T-cell (primary cell): ENCODE results near the gene ART1. TPM values are rescaled to one million over a fixed set of nuclear protein-coding genes. Genes with fewer than 3 reads are reported as not detected.
A peak's percentile ranks its signal among the peaks of the same experiment; 100 is the strongest.

ENCODE experiments used
- ATAC-seq, 4 experiments: fragments of 200-7000 bp in 3 of 4; fragments of 150-1000 bp in 1 of 4; cut with Tn5 transposase; replicated peaks in 1 of 4; 1 replicate in 3 of 4; 2 replicates in 1 of 4; pipeline ENCODE4 v1.10.0; 2021; ENCODE audit warnings: moderate library complexity in 3 of 4, mild to moderate bottlenecking in 2 of 4, moderate number of reproducible peaks in 1 of 4
- CTCF ChIA-PET, 2 donors: fragments of 300-600 bp; sonication (Branson Sonifier 250); formaldehyde crosslinking; loops; one replicate each; lab custom pipeline; 2022; ENCODE audit warnings: antibody characterized with exemption in 2 of 2; lab: Charles Lee
- POLR2A ChIA-PET, 2 donors: fragments of 300-600 bp; sonication (Branson Sonifier 250); formaldehyde crosslinking; loops; one replicate each; lab custom pipeline; 2022; ENCODE audit warnings: antibody characterized with exemption in 2 of 2; lab: Charles Lee
- DNase-seq, 35 experiments: peaks; one replicate each; pipeline versions ENCODE4 v3.0.0 to v3.0.0-alpha.2; 2013 to 2023
- H3K27ac ChIP-seq: one replicate; pipeline ENCODE4 v1.5.1; 2013; ENCODE audit warnings: low read length
- H3K27me3 ChIP-seq, 2 experiments: replicated peaks in 1 of 2; 1 replicate in 1 of 2; 2 replicates in 1 of 2; pipeline versions ENCODE4 v1.6.1 to v1.7.0; 2013; ENCODE audit warnings: low read length in 1 of 2, mixed read lengths in 1 of 2; ENCODE audit not compliant: control insufficient read depth in 2 of 2, insufficient read depth in 2 of 2; ENCODE audit errors: extremely low read depth in 1 of 2
- H3K36me3 ChIP-seq, 2 donors: 1 replicate in 1 of 2; 2 replicates in 1 of 2; pipeline versions ENCODE4 v1.6.1 to v1.7.0; 2013; ENCODE audit warnings: low read length in 1 of 2; ENCODE audit not compliant: control insufficient read depth in 2 of 2, insufficient read depth in 1 of 2; ENCODE audit errors: extremely low read depth in 1 of 2
- H3K4me1 ChIP-seq, 2 experiments: 1 replicate in 1 of 2; 2 replicates in 1 of 2; pipeline versions ENCODE4 v1.6.1 to v1.7.0; 2013; ENCODE audit warnings: low read length in 2 of 2, mixed read lengths in 1 of 2; ENCODE audit not compliant: insufficient read depth in 2 of 2, control insufficient read depth in 1 of 2; ENCODE audit errors: extremely low read depth in 1 of 2
- H3K4me3 ChIP-seq, 2 donors: 1 replicate in 1 of 2; 2 replicates in 1 of 2; pipeline versions ENCODE4 v1.5.1 to v1.7.0; 2013; ENCODE audit warnings: mild to moderate bottlenecking in 2 of 2, low read length in 1 of 2, moderate library complexity in 1 of 2; ENCODE audit not compliant: control insufficient read depth in 1 of 2; ENCODE audit errors: extremely low read depth in 1 of 2
- H3K9me3 ChIP-seq: 2 replicates; pipeline ENCODE4 v1.7.0; 2013
- H3K27ac Mint-ChIP-seq, 2 donors: one replicate each; pipeline ENCODE4 v1.8.0; 2020 to 2021; ENCODE audit warnings: mild to moderate bottlenecking in 2 of 2, mixed read lengths in 2 of 2
- H3K27me3 Mint-ChIP-seq, 2 donors: one replicate each; pipeline ENCODE4 v1.8.0; 2021 to 2022; ENCODE audit warnings: mixed read lengths in 2 of 2
- H3K36me3 Mint-ChIP-seq: one replicate; pipeline ENCODE4 v1.8.0; 2021; ENCODE audit warnings: mixed read lengths
- H3K4me1 Mint-ChIP-seq, 3 donors: one replicate each; pipeline ENCODE4 v1.8.0; 2020 to 2022; ENCODE audit warnings: mixed read lengths in 3 of 3, mild to moderate bottlenecking in 1 of 3
- H3K4me3 Mint-ChIP-seq, 3 donors: one replicate each; pipeline ENCODE4 v1.8.0; 2020 to 2022; ENCODE audit warnings: mild to moderate bottlenecking in 3 of 3, mixed read lengths in 3 of 3, moderate library complexity in 3 of 3
- H3K9me3 Mint-ChIP-seq, 3 donors: one replicate each; pipeline ENCODE4 v1.8.0; 2020 to 2022; ENCODE audit warnings: mixed read lengths in 3 of 3
- WGBS: methylation state at CpG from one replicate; pipeline ENCODE4 v1.1.5; 2013; ENCODE audit warnings: missing lambda C conversion rate; ENCODE audit not compliant: insufficient coverage; 5-methylcytosine and 5-hydroxymethylcytosine counted together
- total RNA-seq, 35 experiments: library from RNA in 6 of 35; stranded (reverse) in 6 of 35; fragments of 120-200 nt in 1 of 35; gene quantifications; one replicate each; pipeline versions ENCODE4 v1.2.1 to v1.2.4 and lab custom pipeline; 2013 to 2026

Gene ART1
- total RNA-seq, 5 donors from 2014 or later (not counting 1 experiment from before 2014, with no cell fraction given) = not detected

- no peak overlapping the region for H3K27ac ChIP-seq
- no peak overlapping the region for H3K4me3 ChIP-seq
- ChIA-PET CTCF (no interaction called here), POLR2A (no interaction called here)
- H3K9me3 Mint-ChIP-seq = no peaks in the 10 kb centered on the region
- H3K27me3 Mint-ChIP-seq = no peaks in the 10 kb centered on the region
- peaks cover 54% of the 10 kb centered on the region for H3K36me3 Mint-ChIP-seq
- no peak overlapping the region for H3K27ac Mint-ChIP-seq
- no peaks in the 10 kb centered on the region for H3K4me1 ChIP-seq
- peaks cover 9 to 83% of the 10 kb centered on the region in 2 donors for H3K36me3 ChIP-seq
- H3K4me3 Mint-ChIP-seq = no peak overlapping the region
- no CpG with 5 or more reads among the region's 2 CpGs for whole genome bisulfite sequencing
- H3K27me3 ChIP-seq = no peaks in the 10 kb centered on the region
- H3K4me1 Mint-ChIP-seq = no peaks in the 10 kb centered on the region
- ATAC-seq (no peak), DNase-seq (no peak)
- no peaks in the 10 kb centered on the region for H3K9me3 ChIP-seq
Measured at GRCh38 chr11:3700410-3700809, 55.5 kb downstream of the ART1 start.

GRCh38 chr11:3700910-3701309 is 56.0 kb downstream of the ART1 start:
- CTCF ChIA-PET = no interaction called here
- peaks cover 51% of the 10 kb centered on the region for H3K36me3 Mint-ChIP-seq

GRCh38 chr11:3703383-3703782 is 58.5 kb downstream of the ART1 start:
- no peak overlapping the region for H3K27ac Mint-ChIP-seq
- H3K36me3 ChIP-seq = peaks cover 9 to 79% of the 10 kb centered on the region in 2 donors
- H3K4me1 ChIP-seq = no peaks in the 10 kb centered on the region
- H3K27me3 Mint-ChIP-seq = no peaks in the 10 kb centered on the region
- ChIA-PET POLR2A (no interaction called here), CTCF (interaction anchor here in 1 of 2 donors (0.5 to 0.6 kb wide), 2 partner anchors 113 to 126 kb away, joined by 3 to 5 read pairs; no protein-coding TSS in a partner anchor)
- H3K9me3 Mint-ChIP-seq = no peaks in the 10 kb centered on the region
- no peak overlapping the region for H3K4me3 Mint-ChIP-seq
- ATAC-seq (no peak), DNase-seq (no peak)
- no peaks in the 10 kb centered on the region for H3K27me3 ChIP-seq
- H3K4me3 ChIP-seq = no peak overlapping the region
- peaks cover 56% of the 10 kb centered on the region for H3K36me3 Mint-ChIP-seq
- WGBS = 100% methylated on average over 1 of the region's 3 CpGs
- H3K4me1 Mint-ChIP-seq = no peaks in the 10 kb centered on the region
- no peak overlapping the region for H3K27ac ChIP-seq
- H3K9me3 ChIP-seq = no peaks in the 10 kb centered on the region

More at GRCh38 chr11:3700910-3701309, 56.0 kb downstream of the ART1 start:
- no peaks in the 10 kb centered on the region for H3K27me3 Mint-ChIP-seq
- no peaks in the 10 kb centered on the region for H3K27me3 ChIP-seq
- no peaks in the 10 kb centered on the region for H3K4me1 ChIP-seq
- H3K36me3 ChIP-seq = peaks cover 9 to 83% of the 10 kb centered on the region in 2 donors
- no peaks in the 10 kb centered on the region for H3K4me1 Mint-ChIP-seq
- DNase-seq (no peak), ATAC-seq (no peak)
- H3K9me3 Mint-ChIP-seq = no peaks in the 10 kb centered on the region
- POLR2A ChIA-PET = no interaction called here
- no peak overlapping the region for H3K4me3 Mint-ChIP-seq
- no peak overlapping the region for H3K4me3 ChIP-seq
- H3K27ac ChIP-seq = no peak overlapping the region
- no peaks in the 10 kb centered on the region for H3K9me3 ChIP-seq
- WGBS = no CpG with 5 or more reads among the region's 2 CpGs
- peak overlapping the region in 1 of 2 donors; percentile 44 for H3K27ac Mint-ChIP-seq

- Histone ChIP-seq H3K27ac (no peak overlapping the region), H3K9me3 (no peaks in the 10 kb centered on the region), H3K4me1 (no peaks in the 10 kb centered on the region), H3K4me3 (no peak overlapping the region), H3K27me3 (no peaks in the 10 kb centered on the region), H3K36me3 (peaks cover 4 to 74% of the 10 kb centered on the region in 2 donors)
- no CpG with 5 or more reads among the region's 2 CpGs for WGBS
- H3K4me1 Mint-ChIP-seq = peaks cover 0 to under 1% (median 0%) of the 10 kb centered on the region in 3 donors
- POLR2A ChIA-PET = no interaction called here
- peaks cover 47% of the 10 kb centered on the region for H3K36me3 Mint-ChIP-seq
- CTCF ChIA-PET = no interaction called here
- no peaks in the 10 kb centered on the region for H3K27me3 Mint-ChIP-seq
- no peaks in the 10 kb centered on the region for H3K9me3 Mint-ChIP-seq
- DNase-seq = no peak
- no peak for ATAC-seq
- H3K27ac Mint-ChIP-seq = no peak overlapping the region
- H3K4me3 Mint-ChIP-seq = no peak overlapping the region
Measured at GRCh38 chr11:3707176-3707575, 62.2 kb downstream of the ART1 start.

GRCh38 chr11:3709977-3710376 is 65.0 kb downstream of the ART1 start:
- Histone ChIP-seq H3K4me1 (no peaks in the 10 kb centered on the region), H3K36me3 (peaks cover 0 to 75% of the 10 kb centered on the region in 2 donors), H3K27me3 (no peaks in the 10 kb centered on the region), H3K9me3 (no peaks in the 10 kb centered on the region), H3K27ac (no peak overlapping the region), H3K4me3 (no peak overlapping the region)
- ChIA-PET CTCF (no interaction called here), POLR2A (interaction anchor here in 1 of 2 donors (0.8 kb wide), 1 partner anchor 9 kb away, joined by 6 read pairs; no protein-coding TSS in a partner anchor)
- H3K27ac Mint-ChIP-seq = no peak overlapping the region
- no peaks in the 10 kb centered on the region for H3K27me3 Mint-ChIP-seq
- DNase-seq (no peak), ATAC-seq (no peak)
- H3K9me3 Mint-ChIP-seq = no peaks in the 10 kb centered on the region
- H3K4me1 Mint-ChIP-seq = peaks cover 0 to 6% (median 1%) of the 10 kb centered on the region in 3 donors
- H3K36me3 Mint-ChIP-seq = peaks cover 52% of the 10 kb centered on the region
- H3K4me3 Mint-ChIP-seq = no peak overlapping the region
- no CpG with 5 or more reads among the region's 1 CpG for WGBS

- Histone ChIP-seq H3K36me3 (peaks cover 0 to 75% of the 10 kb centered on the region in 2 donors), H3K4me1 (no peaks in the 10 kb centered on the region), H3K9me3 (no peaks in the 10 kb centered on the region), H3K27ac (no peak overlapping the region), H3K4me3 (no peak overlapping the region), H3K27me3 (no peaks in the 10 kb centered on the region)
- H3K4me1 Mint-ChIP-seq = peaks cover 0 to 6% (median 1%) of the 10 kb centered on the region in 3 donors
- ATAC-seq = no peak
- no peak overlapping the region for H3K4me3 Mint-ChIP-seq
- WGBS = no CpG with 5 or more reads among the region's 4 CpGs
- no peaks in the 10 kb centered on the region for H3K27me3 Mint-ChIP-seq
- peak overlapping the region; percentile 56 to 68 for H3K27ac Mint-ChIP-seq
- peaks cover 50% of the 10 kb centered on the region for H3K36me3 Mint-ChIP-seq
- CTCF ChIA-PET = interaction anchor here in 1 of 2 donors (0.6 kb wide), 1 partner anchor 93 kb away, joined by 3 read pairs; no protein-coding TSS in a partner anchor
- DNase-seq = no peak
- H3K9me3 Mint-ChIP-seq = no peaks in the 10 kb centered on the region
- POLR2A ChIA-PET = interaction anchor here (0.6 to 1.0 kb wide), 4 partner anchors 8 to 48 kb away, joined by 3 to 6 read pairs (median 4); no protein-coding TSS in a partner anchor
Measured at GRCh38 chr11:3710485-3711259, 65.7 kb downstream of the ART1 start.
